IPS-18c (cell line): ENCODE measurements around the gene NFAM1.

Experiments
- H3K4me3 ChIP-seq: 2 replicates; pipeline ENCODE4 v1.7.0; 2013; ENCODE audit warnings: low read depth, mild to moderate bottlenecking, low read length, moderate library complexity; ENCODE audit not compliant: insufficient read depth
- H3K9me3 ChIP-seq: one replicate; pipeline ENCODE4 v1.6.1; 2013; ENCODE audit warnings: mild to moderate bottlenecking, low read length, moderate library complexity; ENCODE audit not compliant: control insufficient read depth, insufficient read depth

NFAM1 gene, protein sequence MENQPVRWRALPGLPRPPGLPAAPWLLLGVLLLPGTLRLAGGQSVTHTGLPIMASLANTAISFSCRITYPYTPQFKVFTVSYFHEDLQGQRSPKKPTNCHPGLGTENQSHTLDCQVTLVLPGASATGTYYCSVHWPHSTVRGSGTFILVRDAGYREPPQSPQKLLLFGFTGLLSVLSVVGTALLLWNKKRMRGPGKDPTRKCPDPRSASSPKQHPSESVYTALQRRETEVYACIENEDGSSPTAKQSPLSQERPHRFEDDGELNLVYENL

DNA sequence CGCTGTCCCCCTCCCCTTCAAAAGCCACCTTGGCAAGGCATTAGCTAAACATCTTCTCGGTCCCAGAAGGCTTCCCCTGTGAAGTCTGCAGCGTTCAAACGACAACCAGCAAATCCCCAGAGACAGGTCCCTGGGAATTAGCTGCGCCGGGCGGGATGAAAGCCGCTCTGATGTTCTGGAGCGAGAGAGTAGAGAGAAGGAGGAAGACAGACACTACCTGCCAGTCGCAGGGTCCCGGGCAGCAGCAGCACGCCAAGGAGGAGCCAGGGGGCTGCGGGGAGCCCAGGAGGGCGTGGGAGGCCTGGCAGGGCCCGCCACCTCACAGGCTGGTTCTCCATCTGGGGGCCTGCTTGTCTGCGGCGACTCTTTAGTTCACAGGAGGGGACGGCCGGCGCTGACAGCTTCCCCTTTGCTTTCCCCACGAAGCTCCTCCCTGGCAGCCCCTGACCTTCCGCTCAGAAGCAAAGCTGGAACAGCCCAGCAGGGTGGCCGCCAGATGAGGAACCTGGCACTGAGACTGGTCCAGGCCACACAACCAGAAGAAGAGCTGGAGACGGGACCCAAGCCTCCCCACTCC is at the start of gene NFAM1:
TSS of gene NFAM1 (minus strand) at position 384 of the 577 bp plus-strand sequence. CDS start at position 338, 46 bp downstream.
- no peak within 1 kb of the TSS; the same call in 1 of the 2 replicates for H3K4me3 ChIP-seq

DNA sequence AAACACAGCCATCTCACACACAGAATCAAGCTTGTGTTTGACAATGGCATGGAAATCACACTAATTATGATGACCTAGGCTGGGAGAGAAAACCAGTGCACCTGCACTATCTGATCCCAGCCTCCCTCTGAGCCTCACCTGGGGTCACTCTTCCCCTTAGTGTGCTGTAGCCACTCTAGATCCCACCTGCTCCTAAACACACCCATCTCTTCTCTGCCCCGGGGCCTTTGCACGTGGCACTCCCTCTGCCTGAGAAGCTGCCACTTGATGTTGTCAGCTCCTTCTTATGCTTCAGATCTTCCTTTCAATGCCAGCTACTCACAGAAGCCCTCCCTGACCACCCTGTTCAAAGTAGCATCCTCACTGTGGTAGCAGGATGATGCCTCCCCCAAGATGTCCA is 42.9 kb upstream of the NFAM1 start:
- no peaks in the 10 kb centered on the region for H3K9me3 ChIP-seq
- H3K4me3 ChIP-seq: no peak overlapping the region

More for the DNA sequence above, at the start of gene NFAM1:
- H3K9me3 ChIP-seq: no peaks in the 10 kb centered on the region

DNA sequence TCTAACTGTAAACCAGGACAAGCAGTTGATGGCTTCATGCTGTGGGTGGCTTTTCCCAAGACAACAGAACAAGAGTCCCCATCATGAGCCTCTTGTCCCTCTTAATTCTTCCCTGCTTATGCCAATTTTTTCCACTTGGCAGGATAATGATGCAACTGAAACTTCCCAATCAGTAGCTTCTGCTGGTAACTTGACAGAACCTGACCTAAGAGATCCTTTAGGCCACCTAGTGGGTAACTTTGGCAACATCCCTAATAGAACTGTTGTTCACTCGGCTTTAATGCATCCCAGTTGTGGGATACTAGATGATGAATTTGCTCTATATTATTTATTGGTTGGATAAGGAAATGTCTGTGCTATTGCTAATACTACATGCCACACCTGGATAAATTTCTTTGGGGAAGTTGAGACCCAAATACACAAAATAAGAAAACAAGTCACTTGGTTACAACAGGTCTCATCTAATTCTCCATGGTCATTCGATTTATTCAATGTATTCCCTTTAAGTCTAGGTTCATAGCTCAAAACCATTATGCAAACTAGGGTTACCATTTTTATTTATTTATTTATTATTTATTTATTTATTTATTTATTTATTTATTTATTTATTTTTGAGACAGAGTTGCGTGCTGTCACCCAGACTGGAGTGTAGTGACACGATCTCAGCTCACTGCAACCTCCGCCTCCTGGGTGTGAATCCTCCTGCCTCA is 41.4 kb upstream of the NFAM1 start:
- Histone ChIP-seq H3K9me3 (no peaks in the 10 kb centered on the region), H3K4me3 (no peak overlapping the region)

DNA sequence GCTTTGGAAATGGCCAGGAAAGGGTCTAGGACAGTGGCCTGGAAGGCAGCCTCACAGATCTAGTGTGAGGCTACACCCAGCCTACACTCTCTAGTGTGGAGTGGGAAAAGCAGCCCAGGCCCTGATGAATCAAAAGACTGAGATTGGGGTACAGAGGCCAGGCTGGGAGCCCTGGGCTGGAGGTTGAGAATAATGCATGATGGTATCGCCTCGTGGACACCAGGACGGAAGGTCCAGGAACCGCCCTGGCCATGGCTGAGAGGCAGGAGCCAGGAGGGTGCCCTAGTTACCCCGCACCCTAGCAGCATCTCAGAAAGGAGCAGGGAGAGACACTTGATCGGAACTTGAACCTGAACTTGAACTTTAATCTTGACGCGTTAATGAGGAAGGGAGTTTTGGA is 40.5 kb upstream of the NFAM1 start:
- Histone ChIP-seq H3K4me3 (no peak overlapping the region), H3K9me3 (no peaks in the 10 kb centered on the region)

DNA sequence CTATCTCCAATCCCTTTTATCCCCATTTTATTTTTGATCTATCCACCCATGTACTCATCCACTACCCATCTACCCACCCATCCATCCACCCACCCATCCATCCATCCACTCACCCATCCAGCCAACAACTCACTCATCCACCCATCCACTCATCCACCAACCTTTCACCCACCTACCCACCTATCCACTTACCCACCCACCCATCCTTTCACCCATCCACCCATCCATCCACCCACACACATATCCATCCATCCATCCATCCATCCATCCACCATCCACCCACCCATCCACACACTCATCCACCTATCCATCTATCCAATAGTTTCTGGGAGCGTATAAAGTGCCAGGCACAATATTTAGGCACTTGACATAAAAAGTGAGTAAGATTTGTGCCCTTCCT is 39.2 kb upstream of the NFAM1 start:
- no peaks in the 10 kb centered on the region for H3K9me3 ChIP-seq
- H3K4me3 ChIP-seq: no peak overlapping the region

DNA sequence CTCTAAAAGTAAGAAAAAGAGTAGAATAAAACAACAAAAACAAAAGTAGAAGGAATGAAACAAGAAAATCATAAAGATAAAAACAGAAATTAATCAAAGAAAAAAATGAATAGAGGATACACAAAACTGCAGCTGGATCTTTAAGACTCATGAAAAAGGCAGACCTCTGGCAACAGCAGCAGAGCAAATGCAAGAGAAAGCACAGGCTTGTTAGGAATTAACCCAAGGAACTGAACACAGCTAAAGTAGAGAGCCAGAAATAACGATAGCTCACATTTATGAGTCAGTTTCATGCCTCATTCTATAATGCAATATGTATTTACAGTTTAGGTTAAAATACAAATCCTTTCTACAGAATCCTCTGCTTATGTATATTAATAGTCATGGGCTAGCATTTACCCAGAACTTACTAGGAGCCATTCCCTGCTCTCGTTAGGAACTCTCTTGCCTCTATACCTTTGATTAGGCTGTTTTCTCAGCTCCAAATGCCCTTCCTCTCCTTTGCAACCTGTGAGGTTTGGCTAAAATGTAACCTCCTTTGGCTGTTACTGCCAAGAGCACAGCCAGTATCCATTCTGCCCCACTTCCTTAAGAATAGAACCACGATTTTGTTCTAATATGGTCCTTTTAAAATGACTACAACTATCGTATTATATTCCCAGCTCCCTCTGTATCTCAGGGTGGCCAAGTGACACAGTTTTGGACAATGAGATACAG is 38.3 kb upstream of the NFAM1 start:
- no peak overlapping the region for H3K4me3 ChIP-seq
- no peaks in the 10 kb centered on the region for H3K9me3 ChIP-seq

DNA sequence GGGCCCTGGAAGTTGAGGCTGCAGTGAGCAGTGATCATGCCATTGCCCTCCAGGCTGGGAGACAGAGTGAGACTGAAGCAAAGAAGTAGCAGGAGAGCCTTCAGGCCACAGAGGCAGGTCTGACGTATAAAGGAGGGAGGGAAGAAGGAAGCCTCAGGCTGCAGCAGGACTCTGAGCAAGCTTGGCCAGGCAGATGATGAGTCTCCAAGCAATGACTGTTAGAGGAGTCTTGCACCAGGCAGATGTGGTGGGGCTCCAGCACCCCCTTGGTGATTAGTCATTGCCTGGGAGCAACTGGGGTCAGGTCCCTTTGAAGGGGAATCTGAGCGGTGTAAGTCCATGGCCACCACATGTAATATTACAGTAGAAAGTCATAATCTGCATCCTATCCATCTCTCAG is 36.6 kb upstream of the NFAM1 start:
- Histone ChIP-seq H3K9me3 (no peaks in the 10 kb centered on the region), H3K4me3 (no peak overlapping the region)

DNA sequence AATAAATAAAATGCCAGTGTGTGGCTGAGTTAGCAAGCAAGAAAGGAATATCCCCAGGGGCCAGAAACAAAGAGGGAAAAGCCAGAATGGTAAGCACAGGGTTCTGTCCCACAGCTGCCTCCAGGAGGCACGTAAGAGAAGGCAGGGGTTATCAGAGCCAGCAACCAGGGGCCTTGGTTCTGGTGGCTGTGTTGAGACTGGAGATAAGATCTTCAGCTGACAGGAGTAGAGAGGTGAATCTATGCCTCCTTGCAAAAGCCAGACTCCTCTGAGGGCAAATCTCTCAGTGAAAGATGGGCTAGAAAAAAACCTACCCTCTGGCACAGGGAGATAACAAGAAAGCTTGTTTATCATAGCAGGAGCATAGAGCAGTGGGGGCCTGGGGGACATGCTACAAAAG is 29.8 kb upstream of the NFAM1 start:
- Histone ChIP-seq H3K9me3 (peaks cover 3% of the 10 kb centered on the region), H3K4me3 (no peak overlapping the region)

DNA sequence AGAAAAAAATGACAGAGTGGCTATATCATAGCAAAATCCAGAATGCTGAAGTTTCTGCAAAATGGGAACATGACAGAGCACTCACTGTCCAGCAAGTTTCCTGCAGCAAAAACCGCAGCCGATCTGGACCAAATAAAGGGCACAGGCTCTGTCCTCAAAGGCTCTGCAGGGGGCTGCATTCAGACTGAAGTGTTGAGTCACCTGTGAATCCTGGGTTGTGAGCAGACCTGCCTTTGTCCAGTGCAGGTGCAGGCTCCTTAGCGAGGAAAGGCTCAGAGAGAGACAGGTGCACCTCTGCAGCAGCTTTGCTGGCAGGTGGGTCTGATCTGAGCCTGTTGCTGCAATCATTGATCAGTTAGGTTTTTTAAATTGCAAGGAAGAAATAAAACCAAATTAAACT is 29.3 kb upstream of the NFAM1 start:
- Histone ChIP-seq H3K4me3 (no peak overlapping the region), H3K9me3 (peaks cover 3% of the 10 kb centered on the region)

DNA sequence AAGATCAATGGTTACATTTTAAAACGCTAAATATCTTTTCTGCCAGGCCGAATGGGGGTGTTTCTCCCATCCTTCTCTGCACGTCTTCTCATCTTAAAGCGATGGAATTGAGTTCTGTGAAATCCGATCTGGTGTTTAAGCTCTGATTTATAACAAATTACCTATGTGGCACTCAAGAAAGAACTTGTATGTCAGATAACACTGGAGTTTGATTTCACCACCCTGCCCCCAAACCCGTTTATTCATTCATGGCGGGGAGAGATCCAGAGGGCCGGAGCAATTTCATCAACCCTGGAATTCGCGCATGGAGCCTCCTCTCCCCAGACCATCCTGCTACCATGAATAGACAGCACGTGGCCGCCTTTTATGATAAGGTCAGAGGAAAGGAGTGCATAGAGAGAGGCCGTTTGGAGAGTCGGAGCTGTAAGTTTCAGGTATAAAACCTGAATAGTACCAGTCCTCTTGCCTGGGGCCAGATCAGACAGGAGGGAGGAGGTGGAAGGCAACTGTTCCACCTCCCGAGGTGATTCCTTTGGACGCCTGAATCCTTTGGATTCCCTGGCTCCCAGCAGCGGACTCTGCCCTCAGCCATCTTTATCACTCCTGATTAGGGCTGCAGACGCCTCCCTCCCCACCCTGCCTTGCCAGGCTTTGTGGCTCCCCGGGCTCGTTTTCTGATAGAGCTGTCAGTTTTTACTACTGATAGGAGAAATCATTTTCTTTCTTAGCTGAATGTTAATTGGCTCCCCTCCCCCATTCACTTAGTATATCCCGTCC is 27.3 kb upstream of the NFAM1 start:
- peaks cover 3% of the 10 kb centered on the region for H3K9me3 ChIP-seq
- H3K4me3 ChIP-seq: no peak overlapping the region

DNA sequence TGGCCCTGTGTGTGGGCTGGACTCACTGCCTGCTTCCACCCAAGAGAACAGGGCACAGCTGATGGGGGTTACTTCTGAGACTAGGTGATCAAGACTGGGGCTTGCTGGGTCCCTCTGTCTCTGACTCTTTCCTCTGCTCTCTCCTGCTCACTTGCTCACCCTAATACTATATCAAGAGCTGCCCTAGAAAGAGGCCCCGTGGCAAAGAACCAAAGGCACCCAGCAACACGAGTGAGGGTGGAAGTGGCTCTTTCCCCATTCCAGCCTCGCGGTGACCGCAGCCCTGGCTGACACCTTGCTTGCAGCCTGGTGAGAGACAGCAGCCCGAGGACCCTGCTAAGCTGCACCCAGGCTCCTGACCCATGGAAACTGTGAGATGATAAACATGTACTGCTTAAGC is 20.7 kb upstream of the NFAM1 start:
- H3K9me3 ChIP-seq: no peaks in the 10 kb centered on the region
- no peak overlapping the region for H3K4me3 ChIP-seq

DNA sequence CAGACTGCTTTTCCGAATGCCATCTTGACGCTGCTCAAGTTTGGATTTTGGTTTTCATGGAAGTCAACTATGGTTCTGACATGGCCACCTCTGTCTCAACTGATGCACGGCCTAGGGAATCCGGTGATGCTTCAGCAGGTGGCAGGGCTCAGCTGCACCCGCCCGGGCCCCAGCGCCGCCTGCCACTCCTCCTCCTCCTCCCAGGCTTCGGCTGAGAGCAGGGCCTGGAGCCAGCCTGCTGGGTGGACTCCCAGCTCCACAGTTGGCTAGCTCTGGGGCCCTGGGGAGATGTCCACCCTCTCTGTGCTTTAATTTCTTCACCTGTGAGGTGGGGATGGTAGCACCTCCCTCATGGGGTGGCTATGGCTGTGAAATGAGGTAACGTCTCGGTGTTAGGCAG is 20.3 kb upstream of the NFAM1 start:
- Histone ChIP-seq H3K9me3 (no peaks in the 10 kb centered on the region), H3K4me3 (no peak overlapping the region)

DNA sequence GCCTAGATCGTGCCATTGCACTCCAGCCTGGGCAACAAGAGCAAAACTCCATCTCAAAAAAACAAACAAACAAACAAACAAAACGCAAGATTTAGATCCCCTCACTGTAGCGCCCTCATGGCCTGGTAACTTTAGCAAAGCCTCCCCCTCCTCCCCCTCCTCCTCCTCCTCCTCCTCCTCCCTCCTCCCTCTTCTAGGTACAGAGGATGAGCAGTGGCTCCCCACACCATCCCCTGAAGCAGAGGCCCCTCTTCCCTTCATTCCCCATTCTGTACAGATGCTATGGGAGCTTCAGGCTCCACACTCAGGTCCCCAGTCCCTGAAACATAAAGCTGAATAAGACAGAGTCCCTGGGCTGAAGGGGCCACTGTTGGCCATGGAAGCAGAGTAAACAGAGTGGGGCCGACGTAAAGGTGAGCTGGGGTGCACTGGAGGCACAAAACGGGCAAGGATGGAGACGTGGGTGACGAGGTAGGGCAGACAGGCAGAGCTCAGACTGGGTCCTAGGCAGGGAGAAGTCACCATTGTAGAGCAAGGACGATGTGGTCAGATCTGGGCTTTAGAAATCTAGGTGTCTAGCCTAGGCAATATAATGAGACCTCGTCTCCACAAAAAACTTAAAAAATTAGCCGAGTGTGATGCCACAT is 19.4 kb upstream of the NFAM1 start:
- no peaks in the 10 kb centered on the region for H3K9me3 ChIP-seq
- no peak overlapping the region for H3K4me3 ChIP-seq

DNA sequence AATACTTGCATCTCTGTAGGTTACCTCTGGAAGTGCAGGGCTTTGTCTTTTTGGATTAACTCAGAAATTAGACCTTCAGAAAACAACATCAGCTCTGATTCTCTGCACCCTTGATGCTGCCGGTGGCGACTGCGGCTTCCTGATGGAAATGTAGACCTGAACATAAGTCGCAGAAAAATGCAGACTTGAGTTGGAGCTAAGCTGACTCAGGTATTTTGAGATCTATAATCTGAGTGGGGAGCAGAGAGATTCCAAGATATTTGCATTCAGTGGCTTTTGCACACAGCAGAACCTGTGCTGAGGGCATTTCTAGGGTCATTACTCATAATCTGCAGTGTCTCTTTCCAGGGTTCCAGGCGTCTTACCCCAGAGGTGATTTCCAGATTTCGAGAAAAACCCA is 18.7 kb upstream of the NFAM1 start:
- no peak overlapping the region for H3K4me3 ChIP-seq
- H3K9me3 ChIP-seq: no peaks in the 10 kb centered on the region

DNA sequence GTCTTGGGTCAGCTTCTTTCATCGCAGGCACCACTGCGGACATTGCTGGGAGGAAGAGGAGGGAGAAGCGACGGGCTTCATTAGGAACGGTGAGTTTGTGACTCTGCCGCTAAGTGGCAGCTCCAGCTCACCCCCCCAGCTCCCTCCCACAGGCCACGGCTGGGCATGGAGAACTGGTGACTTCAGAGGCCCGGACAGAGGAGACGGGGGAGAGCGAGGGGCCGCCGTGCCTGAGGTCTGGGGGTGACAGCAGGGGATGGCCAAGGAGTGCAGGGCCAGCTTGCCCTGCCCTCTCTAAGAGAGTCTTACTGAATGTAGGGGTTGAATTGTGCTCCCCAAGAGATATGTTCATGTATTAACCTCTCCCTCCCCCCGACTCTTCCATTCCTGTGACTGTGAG is 13.9 kb upstream of the NFAM1 start:
- no peak overlapping the region for H3K4me3 ChIP-seq
- no peaks in the 10 kb centered on the region for H3K9me3 ChIP-seq

DNA sequence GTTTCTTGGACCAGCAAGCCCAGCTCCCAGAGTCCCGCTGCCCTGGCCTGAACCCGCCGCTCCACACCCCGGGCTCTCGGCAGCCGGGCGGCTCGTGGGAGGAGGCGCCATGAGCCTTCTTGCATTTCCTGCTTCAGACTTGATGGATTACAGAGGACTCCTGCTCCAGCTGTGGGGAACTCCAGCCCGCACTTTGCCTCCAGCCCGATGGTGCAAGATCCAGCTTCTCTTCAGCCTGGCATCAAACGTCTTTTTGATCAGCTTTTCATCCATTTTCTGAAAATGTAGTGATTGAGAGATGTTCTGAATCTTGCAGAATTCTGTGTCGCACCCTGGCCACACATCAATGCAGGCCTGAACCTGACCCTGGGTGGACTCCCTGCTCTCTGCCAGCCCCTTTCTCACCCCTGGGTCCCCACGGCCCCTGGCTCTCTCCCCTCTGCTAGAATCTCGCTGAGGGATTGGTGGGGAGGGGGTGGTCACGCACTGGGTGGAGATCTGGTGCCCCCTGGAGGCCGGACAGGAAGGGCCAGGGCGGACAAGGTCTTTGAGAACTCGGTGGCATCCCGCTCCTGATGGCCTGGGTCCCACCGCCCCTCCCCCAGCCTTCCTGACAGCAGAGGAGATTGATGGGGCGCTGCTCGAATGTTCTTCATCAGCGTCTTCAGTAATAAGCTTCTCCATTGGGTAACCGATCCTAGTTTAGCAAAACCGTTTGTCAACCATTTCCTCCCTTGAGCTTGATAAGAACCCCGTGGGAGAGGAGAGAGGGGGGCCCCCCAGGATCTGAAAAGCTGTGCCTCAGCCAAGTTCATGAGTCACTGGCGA is 12.1 kb upstream of the NFAM1 start:
- H3K9me3 ChIP-seq: no peaks in the 10 kb centered on the region
- peak overlapping the region; percentile 4; the same call in 1 of the 2 replicates for H3K4me3 ChIP-seq
